GM19397 (cell line): ENCODE measurements around the gene PCLO.
A peak's percentile ranks its signal among the peaks of the same experiment; 100 is the strongest.

Experiments used
- ATAC-seq: cut with Tn5 transposase; IDR thresholded peaks from one replicate; pipeline ENCODE4 v1.9.1; 2021; ENCODE audit warnings: mild to moderate bottlenecking, moderate library complexity; ENCODE audit not compliant: unreplicated experiment

PCLO gene, protein sequence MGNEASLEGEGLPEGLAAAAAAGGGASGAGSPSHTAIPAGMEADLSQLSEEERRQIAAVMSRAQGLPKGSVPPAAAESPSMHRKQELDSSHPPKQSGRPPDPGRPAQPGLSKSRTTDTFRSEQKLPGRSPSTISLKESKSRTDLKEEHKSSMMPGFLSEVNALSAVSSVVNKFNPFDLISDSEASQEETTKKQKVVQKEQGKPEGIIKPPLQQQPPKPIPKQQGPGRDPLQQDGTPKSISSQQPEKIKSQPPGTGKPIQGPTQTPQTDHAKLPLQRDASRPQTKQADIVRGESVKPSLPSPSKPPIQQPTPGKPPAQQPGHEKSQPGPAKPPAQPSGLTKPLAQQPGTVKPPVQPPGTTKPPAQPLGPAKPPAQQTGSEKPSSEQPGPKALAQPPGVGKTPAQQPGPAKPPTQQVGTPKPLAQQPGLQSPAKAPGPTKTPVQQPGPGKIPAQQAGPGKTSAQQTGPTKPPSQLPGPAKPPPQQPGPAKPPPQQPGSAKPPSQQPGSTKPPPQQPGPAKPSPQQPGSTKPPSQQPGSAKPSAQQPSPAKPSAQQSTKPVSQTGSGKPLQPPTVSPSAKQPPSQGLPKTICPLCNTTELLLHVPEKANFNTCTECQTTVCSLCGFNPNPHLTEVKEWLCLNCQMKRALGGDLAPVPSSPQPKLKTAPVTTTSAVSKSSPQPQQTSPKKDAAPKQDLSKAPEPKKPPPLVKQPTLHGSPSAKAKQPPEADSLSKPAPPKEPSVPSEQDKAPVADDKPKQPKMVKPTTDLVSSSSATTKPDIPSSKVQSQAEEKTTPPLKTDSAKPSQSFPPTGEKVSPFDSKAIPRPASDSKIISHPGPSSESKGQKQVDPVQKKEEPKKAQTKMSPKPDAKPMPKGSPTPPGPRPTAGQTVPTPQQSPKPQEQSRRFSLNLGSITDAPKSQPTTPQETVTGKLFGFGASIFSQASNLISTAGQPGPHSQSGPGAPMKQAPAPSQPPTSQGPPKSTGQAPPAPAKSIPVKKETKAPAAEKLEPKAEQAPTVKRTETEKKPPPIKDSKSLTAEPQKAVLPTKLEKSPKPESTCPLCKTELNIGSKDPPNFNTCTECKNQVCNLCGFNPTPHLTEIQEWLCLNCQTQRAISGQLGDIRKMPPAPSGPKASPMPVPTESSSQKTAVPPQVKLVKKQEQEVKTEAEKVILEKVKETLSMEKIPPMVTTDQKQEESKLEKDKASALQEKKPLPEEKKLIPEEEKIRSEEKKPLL (N-terminal part only)

DNA sequence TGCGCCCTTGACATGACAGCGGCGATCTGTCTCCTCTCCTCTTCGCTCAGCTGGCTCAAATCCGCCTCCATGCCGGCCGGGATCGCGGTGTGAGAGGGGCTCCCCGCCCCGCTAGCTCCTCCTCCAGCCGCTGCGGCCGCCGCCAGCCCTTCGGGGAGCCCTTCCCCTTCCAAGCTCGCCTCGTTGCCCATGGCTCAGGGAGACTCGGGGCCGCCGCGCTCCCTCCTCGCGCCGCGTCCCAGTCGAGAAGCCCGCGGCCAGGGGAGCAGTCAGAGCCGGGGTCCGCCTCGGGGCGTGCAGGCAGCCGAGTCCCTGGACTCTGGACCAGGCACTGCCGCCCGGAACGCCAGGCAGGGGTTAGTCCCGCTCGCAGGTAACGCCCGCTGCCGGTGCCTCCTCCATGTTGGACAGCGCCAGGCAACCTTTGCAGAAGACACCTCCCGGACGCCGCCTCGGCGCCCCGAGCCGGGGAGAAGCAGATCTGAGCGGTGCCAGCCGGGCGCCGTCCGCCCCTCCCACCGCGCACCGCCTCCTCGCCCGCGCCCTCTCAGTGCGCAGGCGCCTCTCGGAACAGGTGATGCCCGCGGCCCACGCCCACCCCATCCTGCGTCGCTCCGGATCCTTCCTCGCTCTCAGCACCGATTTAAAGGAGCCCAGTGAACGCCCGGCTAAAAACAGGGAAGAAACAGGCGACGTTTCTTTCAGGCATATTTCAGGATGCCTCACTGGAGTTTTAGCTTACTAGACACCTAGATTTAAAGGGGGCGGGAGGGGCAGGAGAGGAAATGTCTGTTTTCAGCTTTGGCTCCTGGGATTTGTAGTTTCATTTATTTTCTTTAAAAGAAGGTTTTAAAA, at the start of gene PCLO:
Gene PCLO (minus strand): TSS at position 483 of the 855 bp plus-strand sequence. CDS start 292 bp downstream, at position 191.
- peak; percentile 96 for ATAC-seq

DNA sequence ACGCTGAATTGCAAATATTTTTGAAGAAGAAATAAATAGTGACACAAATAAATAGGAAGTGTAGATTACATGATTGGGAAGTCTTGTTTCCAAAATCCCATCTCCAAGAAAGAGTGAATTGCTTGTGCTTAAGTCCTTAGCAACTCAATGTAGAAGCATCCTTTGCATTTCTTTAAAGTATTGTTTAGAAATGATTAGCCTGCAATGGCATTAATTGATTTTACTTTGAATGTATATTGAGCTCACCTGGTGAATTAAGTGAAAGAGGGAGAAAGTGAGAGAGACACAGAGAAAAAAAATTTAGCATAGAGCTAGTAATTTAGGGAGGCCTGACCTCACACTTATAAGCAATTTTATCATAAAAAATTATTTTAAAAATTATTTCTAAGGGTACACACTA, 49.0 kb upstream of the PCLO start:
- ATAC-seq = no peak

DNA sequence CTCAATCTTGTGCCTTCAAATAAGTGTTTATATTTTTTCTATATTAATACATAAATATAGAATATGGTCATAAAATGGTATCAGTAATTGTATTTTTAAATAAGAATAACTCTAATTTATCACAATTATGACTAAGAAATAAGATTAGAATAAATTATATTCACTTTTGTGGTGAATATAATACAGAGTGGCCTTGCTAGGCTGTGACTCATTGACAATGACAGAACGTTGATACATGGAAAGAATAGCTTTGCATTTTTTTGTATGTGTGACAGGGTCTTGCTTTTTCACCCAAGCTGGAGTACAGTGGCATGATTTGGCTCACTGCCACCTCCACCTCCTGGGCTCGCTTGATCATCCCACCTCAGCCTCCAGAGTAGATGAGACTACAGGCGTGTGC, 47.8 kb upstream of the PCLO start:
- ATAC-seq = no peak

DNA sequence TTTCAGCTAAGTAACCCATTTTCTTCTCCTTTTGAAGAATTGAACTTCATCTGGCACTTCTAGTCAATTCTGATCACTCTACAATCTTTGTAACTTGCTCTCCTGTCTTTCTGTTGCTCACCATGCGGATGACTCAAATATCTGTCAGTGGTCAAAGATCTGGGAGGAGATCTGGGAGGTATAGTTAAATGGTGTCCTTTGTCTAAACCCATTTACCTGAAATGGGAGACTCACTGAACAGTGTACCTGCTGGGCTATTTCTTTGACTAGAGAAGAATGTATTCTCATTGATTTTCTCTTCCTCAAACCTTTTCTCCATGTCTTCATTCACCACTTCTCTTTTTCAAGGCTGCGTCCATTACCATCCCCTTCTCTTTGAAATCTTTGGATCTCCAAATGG, 42.0 kb upstream of the PCLO start:
- ATAC-seq = no peak

DNA sequence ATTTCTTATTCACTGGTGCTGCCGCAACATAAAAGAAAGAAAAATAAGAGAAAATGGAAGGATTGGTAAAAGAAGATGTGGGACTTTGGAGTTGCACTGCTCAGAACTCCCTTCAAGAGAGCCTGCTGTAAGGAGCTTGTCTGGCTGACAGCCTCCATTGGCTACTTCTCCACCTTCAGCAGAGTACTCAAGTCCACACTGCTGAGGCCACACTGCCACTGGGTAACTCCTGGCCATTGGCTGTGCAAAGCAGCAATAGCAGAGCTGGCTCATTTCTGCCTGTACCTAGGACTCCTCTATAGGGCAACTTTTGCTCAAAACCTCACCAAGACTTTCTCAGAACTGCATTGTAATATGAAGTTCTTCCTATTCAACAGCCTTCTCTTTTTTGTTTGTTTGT, 38.7 kb upstream of the PCLO start:
- no peak for ATAC-seq

DNA sequence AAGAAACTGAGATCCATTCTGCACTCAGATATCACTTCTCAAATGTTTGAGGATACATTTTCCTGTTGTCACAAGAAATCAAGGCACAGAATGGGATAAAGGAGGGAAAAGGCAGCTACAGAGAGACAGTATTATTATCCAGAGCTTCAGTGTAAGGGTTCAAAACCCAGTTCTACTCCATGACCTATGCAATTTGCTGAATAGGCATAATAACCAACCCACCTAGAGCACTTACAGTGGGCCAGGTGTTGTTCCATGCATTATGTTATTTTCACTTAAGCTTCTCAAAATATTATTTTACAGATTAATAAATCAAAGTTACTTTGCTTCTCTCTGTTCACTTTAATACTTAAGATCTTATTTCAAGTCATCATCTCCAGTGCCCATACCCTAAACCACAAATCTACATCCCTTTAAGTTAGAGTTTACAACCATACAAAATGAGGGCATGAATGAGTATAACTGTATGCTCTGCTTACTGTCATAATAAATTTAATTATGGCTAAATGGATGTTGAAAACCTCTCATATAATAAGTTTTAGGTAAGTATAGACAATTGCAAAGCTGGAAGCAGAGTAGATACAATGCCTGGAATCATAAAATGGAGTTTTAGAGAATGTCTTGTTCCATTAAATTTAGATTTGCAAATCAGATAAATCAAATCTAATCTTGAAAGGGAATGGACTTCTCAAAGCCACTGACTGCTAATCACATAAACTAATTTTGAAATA, 28.1 kb upstream of the PCLO start:
- no peak for ATAC-seq

DNA sequence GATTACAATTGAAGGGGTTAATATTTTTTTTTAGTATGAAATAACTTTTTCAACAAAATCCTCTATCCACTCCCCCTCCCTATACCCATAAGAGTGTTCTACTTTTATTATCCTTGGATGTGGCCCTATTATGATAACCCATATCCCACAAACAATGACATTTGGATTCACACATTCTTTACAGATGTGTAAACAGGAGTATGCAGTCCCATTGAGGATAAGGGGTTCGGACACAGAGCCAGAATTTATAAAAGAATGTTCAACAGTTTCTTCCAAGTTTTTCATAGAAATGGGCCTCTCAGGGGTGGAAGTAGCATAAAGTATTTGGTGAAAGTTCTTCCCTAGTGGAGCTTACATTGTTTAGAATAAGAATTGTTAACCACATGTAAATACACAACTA, 16.1 kb upstream of the PCLO start:
- ATAC-seq = no peak

DNA sequence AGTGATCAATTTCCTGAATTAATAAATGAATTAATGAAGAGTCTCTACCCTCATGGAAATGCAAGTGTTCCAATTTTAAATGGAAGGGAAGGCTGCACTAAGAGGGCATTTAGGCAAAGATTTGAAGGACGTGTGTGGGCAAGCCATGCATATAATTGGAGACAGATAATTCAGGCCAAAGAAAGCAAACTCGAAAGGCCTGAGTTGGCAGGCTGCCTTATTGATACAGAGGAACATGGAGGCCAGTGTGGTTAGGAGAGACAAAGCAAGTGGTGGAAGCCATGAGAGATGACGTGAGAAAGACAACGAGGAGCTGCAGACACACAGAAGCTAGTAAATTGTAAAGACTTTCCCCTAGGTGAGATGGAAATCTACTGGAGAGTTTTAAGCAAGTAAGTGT, 15.4 kb upstream of the PCLO start:
- no peak for ATAC-seq

DNA sequence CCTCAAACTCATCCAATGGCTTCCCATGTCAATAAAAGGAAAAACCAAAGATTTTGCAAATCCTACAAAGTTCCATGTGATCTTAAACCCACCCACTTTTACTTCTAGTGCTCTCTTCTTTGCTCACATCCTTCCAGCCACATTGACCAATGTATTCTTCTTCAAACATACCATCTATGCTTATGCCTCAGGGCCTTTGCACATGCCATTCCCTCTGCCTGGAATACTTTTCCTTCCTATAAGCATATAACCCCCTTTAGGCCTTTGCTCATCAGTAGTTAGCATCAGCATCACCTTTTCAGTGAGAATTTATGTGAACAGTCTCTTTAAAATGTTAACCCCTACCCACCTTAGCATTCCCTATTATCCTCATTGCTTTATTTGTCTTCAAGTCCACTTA, 11.0 kb upstream of the PCLO start:
- ATAC-seq = no peak

DNA sequence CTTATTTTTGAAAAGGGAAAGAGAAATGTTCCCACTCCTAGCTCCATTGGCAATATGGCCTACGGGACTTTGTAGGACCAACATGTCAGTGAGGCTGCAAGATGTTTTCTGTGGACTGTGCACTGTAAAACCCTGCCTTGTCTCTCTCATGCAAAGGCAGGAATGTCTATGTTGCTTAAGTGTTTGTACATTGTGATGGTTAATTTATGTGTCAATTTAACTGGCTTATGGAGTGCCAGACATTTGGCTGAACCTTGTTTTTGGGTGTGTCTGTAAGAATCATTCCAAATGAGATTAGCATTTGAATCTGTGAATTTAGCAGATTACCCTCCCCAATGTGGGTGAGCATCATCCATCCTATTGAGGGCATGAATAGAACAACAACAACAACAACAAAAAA, 4.1 kb upstream of the PCLO start:
- ATAC-seq = no peak

DNA sequence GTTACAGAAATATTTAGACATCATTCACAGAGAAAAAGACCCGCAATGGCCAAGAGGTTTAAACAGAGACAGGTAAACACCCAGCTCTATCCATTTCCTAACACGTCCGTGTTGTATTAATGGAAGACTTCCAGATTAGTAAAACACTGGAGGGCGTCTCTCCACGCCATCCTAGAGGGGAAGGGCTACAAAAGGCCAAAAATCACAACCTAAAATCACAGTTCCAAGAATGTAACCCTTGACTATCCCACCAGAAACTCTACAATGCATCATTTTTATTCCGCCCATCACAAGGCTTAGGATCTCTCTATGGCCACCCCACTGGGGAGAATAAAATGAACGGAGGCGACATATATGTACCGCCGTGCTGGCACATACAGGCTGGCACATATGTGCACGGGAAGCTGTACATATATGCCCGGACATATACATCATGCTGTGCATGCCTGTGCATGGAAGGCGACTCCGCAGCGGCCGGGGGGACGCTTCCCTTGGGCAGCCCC, 734 bp downstream of the PCLO start:
- no peak for ATAC-seq

DNA sequence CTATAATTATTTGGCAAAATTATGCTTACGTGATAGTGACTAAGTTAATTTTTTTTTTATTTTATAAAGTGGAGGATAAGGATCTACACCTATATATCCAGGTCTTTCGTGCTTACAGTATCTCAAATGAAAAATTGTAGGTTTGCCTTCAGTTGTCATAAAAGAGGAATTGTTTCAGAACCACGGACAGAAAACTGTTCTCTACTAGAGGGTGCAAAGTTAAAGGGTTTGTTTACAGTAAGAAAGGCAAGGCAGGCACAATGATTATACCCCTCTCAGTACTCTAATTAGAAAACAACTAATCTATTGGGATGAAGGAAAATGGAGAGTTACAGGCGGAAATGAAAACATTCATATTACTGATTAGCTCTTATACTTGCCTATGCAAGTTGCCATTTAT, 1.5 kb downstream of the PCLO start:
- no peak for ATAC-seq

DNA sequence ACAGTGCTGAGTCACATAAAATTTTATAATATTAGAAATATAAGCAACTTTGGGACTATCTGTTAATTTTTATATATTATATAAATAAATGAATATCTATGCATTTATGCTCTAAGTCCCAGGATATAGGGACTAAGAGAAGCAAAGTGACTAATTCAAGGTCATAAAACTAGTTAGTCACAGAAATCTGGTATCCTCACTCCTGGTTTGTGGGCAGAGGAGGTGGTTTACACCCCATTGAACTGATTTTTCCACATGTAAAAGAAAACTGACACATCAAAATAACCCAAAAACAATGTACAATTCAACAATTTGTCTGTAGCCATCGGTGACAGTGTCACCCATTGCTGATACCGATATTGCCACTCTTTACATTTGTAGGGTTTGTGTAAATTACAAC, 3.0 kb downstream of the PCLO start:
- ATAC-seq = no peak

DNA sequence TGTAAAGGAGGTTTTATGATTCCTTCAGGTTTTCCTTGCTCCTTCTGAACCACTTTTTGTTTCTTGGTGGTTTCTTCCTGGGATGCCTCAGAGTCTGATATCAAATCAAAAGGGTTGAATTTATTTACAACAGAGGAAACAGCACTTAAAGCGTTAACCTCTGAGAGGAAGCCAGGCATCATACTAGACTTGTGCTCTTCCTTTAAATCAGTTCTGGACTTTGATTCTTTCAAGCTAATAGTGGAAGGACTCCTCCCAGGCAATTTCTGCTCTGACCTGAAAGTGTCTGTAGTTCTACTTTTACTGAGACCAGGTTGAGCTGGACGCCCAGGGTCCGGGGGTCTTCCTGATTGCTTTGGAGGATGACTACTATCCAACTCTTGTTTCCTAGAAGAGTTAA, 6.7 kb downstream of the PCLO start:
- no peak for ATAC-seq

DNA sequence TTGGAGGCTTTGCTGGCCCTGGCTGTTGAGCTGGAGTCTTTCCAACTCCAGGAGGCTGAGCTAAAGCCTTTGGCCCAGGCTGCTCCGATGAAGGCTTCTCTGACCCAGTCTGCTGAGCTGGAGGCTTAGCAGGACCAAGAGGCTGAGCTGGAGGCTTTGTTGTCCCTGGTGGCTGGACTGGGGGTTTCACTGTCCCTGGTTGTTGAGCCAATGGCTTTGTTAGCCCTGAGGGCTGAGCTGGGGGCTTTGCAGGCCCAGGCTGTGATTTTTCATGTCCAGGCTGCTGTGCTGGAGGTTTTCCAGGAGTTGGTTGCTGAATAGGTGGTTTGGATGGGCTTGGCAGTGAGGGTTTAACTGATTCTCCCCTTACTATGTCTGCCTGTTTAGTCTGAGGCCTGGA, 7.3 kb downstream of the PCLO start:
- ATAC-seq = no peak

DNA sequence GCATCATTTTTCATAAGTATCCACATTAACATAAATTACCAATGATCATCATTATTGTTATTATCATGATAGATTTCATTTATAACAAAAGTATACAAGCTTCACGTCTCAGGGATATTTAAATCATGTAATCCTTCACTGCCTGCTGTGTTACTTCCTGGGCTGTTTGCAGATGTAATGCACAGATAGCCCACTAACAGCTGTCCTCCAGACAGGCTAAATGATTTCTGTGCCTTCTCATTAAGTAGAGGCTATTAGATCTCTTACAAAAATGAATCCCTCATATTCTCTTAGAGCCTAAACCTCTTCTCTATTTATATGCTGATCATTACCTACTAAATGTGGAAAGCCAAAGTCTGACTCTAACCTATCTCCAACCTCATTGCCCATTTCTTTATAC, 9.3 kb downstream of the PCLO start:
- ATAC-seq = no peak

DNA sequence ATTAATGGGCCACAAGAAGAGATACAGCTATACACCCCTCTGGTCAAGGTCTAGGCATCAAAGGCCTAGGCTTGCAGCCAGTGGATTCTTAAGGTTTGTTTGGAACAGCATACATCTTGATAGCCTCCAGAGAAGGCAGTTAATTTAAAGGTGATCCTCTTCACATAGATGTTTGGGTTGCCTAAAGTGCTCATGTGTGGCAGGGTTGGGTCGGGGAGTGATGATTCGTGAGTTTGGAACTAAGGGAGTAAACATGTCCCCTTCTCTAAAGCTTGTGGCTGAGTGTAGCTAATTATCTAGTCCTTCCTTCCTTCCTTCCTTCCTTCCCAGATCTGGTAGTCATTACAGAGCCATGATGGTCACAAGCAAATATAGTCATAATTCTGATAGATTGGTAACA, 12.4 kb downstream of the PCLO start:
- no peak for ATAC-seq

DNA sequence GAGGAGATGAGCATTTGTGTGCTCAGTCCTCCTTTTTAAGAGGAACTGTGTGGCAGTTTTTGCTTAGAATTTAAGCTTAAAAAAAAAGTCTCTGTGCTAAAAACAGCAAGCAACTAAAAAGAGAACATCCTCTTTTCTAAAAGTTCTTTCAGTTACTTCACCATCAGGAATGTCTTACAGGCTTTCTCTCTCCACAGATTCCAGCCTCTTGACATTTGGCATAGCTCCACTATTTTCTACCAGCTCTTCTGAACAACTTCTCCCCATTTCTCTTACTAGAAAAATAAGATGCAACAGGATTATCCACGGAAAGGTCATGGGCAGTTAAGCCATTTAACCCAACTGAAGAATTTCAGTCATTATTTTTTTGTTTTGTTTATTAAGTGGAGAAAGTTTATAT, 13.2 kb downstream of the PCLO start:
- no peak for ATAC-seq

DNA sequence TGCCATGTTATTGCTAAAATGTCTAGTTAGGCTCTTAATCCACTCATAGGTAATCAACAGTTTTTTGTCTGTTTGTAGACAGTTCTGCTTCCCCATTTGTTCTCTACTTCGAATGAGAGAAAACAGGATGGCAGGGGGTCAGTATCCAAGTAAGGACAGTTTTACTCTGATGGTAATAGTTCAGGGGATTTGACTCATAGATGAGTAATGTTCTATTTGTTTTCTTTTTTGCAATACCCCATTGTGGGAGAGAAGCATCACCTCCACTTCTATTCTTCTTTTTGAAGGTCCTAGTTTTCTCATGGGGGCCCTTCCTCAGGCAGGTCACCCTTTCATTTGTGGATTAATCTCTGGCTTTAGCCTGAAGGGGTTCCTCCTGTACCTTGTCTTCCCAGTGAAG, 13.9 kb downstream of the PCLO start:
- no peak for ATAC-seq

DNA sequence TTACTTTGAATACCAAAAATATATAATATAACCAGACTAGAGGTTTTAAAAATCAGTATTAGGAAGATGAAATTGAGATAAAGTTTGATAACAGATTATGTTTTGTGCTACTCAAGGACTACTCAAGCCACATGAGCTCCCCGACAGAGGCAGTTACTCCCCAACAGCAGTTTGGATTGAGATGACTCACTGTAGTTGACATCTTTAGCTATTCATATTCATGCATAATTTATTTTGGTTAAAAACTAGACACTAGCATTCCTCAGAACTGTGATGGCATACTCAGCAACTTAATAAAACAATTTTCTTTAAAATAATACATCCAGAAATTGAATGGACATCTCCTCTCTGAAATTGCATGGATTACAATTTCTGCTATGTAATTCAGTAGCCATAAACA, 19.6 kb downstream of the PCLO start:
- no peak for ATAC-seq
